ENCODE results near the gene FLT3.

DNA sequence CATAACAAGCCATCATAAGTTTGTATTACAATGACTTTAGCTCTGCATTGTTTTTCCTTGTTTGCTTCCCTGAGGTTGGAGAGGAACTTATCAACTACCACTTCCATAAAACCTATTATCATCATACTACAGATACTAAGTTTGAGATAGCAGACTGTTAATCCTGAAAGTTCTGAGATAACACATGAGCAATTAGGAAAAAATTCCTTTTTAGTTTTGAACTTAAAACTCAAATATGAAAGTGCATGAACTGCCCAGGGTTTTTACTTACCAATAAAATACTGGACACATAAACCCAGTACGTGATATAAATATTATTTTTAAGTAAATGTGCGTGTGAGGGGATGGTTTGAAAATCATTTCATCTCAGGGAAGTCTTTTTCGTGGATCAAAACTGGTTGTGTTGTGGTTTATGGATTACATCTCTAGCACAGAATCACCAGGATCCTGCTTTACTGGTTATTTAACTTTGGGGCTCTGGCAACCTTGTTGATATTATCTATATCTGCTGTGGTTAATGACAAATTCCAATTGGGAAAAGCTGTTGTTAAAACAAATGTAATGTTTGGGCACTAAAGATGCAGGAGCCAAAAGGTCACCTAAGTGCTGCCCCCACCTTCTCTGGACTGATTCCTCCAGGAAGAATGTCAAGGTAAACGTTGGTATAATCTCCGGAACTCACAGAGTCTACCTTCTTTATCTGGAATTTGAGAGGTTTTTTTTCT, 143.6 kb downstream of the FLT3 start:
- TF ChIP-seq POLR2A (IDR thresholded peaks at IDR 0.05; ENCODE audit: extremely low read depth, insufficient read length) (no peak), MYC (IDR thresholded peaks at IDR 0.05; ENCODE audit: low read depth, low read length) (no peak)
- TF ChIP-seq, protein P1, sequence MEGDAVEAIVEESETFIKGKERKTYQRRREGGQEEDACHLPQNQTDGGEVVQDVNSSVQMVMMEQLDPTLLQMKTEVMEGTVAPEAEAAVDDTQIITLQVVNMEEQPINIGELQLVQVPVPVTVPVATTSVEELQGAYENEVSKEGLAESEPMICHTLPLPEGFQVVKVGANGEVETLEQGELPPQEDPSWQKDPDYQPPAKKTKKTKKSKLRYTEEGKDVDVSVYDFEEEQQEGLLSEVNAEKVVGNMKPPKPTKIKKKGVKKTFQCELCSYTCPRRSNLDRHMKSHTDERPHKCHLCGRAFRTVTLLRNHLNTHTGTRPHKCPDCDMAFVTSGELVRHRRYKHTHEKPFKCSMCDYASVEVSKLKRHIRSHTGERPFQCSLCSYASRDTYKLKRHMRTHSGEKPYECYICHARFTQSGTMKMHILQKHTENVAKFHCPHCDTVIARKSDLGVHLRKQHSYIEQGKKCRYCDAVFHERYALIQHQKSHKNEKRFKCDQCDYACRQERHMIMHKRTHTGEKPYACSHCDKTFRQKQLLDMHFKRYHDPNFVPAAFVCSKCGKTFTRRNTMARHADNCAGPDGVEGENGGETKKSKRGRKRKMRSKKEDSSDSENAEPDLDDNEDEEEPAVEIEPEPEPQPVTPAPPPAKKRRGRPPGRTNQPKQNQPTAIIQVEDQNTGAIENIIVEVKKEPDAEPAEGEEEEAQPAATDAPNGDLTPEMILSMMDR (IDR thresholded peaks at IDR 0.05; ENCODE audit: low read depth, low read length), result no peak
- TF ChIP-seq, protein P2, sequence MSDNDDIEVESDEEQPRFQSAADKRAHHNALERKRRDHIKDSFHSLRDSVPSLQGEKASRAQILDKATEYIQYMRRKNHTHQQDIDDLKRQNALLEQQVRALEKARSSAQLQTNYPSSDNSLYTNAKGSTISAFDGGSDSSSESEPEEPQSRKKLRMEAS (IDR thresholded peaks at IDR 0.05; ENCODE audit: low read depth, low read length), result no peak
